Stimulated activated naive CD4-positive, alpha-beta T cell treated with Interleukin-2 at 50 U/mL for 16 hours (primary cell): ENCODE measurements around the gene RAB21.
"Not testable (repeated sequence)": the region's sequence is repeated elsewhere in the genome, so short reads cannot be mapped to it uniquely, and the experiment has no call there.

Experiments
- DNase-seq: peaks from one replicate; lab custom pipeline; 2025; lab: John Stamatoyannopoulos, UW

The RAB21 gene

GRCh38 chr12:71799106-71799505, 44.4 kb downstream of the RAB21 start:
- no peak for DNase-seq

GRCh38 chr12:71800177-71800576, 45.5 kb downstream of the RAB21 start:
- DNase-seq = no peak

GRCh38 chr12:71804505-71804904, 49.8 kb downstream of the RAB21 start:
- no peak for DNase-seq

- DNase-seq = no peak
Observed at GRCh38 chr12:71810921-71811320, 56.3 kb downstream of the RAB21 start.

GRCh38 chr12:71815242-71815641, 60.6 kb downstream of the RAB21 start:
- not testable (repeated sequence) for DNase-seq

- DNase-seq = not testable (repeated sequence)
Observed at GRCh38 chr12:71822088-71822487, 67.4 kb downstream of the RAB21 start.

GRCh38 chr12:71828813-71829212, 74.2 kb downstream of the RAB21 start:
- DNase-seq = no peak

GRCh38 chr12:71837356-71837755, 82.7 kb downstream of the RAB21 start:
- no peak for DNase-seq

GRCh38 chr12:71838231-71838630, 83.6 kb downstream of the RAB21 start:
- DNase-seq = no peak

- no peak for DNase-seq
Observed at GRCh38 chr12:71838676-71839075, 84.0 kb downstream of the RAB21 start.

GRCh38 chr12:71840231-71840847, 85.7 kb downstream of the RAB21 start:
- no peak for DNase-seq

GRCh38 chr12:71846322-71846940, 91.8 kb downstream of the RAB21 start:
- DNase-seq = no peak

GRCh38 chr12:71848212-71848611, 93.5 kb downstream of the RAB21 start:
- no peak for DNase-seq

- no peak for DNase-seq
Observed at GRCh38 chr12:71849109-71849851, 94.6 kb downstream of the RAB21 start.
